WTC11 (cell line): ENCODE data around the gene ZFAND3. TPM values are rescaled to one million over a fixed set of nuclear protein-coding genes. Genes with fewer than 3 reads are reported as not detected.

Source experiments
- ATAC-seq: fragments of 200-7000 bp; cut with Tn5 transposase; 2 replicates; pipeline ENCODE4 v1.10.0; 2021; ENCODE audit warnings: mild to moderate bottlenecking, moderate library complexity
- CTCF ChIA-PET: fragments of 300-600 bp; sonication (Branson Sonifier 250); formaldehyde crosslinking; loops from one replicate; lab custom pipeline; 2021; ENCODE audit warnings: antibody characterized with exemption; lab: Charles Lee
- POLR2A ChIA-PET: fragments of 350-600 bp; sonication (Branson Sonifier 250); formaldehyde crosslinking; loops from one replicate; lab custom pipeline; 2021; ENCODE audit warnings: antibody characterized with exemption; lab: Charles Lee
- DNase-seq: peaks from one replicate; pipeline ENCODE4 v3.0.0; 2021; ENCODE audit warnings: low spot score
- H3K27ac Mint-ChIP-seq: 2 replicates; pipeline ENCODE4 v1.8.0; 2021; ENCODE audit warnings: mixed read lengths
- H3K27me3 Mint-ChIP-seq: 2 replicates; pipeline ENCODE4 v1.8.0; 2021; ENCODE audit warnings: low read depth, mild to moderate bottlenecking, moderate library complexity, mixed read lengths
- H3K36me3 Mint-ChIP-seq: 2 replicates; pipeline ENCODE4 v1.8.0; 2021; ENCODE audit warnings: mixed read lengths
- H3K4me1 Mint-ChIP-seq: 2 replicates; pipeline ENCODE4 v1.8.0; 2022; ENCODE audit warnings: mixed read lengths
- H3K4me3 Mint-ChIP-seq: 2 replicates; pipeline ENCODE4 v1.8.0; 2021; ENCODE audit warnings: mild to moderate bottlenecking, moderate library complexity, mixed read lengths
- H3K9me3 Mint-ChIP-seq: 2 replicates; pipeline ENCODE4 v1.8.0; 2021; ENCODE audit warnings: mixed read lengths
- ATF1 ChIP-seq: sonication (generic); formaldehyde crosslinking; IDR thresholded peaks from 2 replicates; pipeline ENCODE4 v1.8.1; 2023; ENCODE audit warnings: mild to moderate bottlenecking, moderate library complexity, missing genetic modification reagents
- ATF2 ChIP-seq: sonication (generic); formaldehyde crosslinking; IDR thresholded peaks from 2 replicates; pipeline ENCODE4 v1.8.1; 2022; ENCODE audit warnings: low read depth, missing genetic modification reagents, borderline replicate concordance
- ATF6 ChIP-seq: sonication (generic); formaldehyde crosslinking; IDR thresholded peaks from 2 replicates; pipeline ENCODE4 v1.8.1; 2023; ENCODE audit warnings: mild to moderate bottlenecking, missing genetic modification reagents
- ETV6 ChIP-seq: sonication (generic); formaldehyde crosslinking; IDR thresholded peaks from 2 replicates; pipeline ENCODE4 v1.8.1; 2022; ENCODE audit warnings: mild to moderate bottlenecking, missing genetic modification reagents
- GRHL2 ChIP-seq: fragments of 250-450 bp; sonication (Bioruptor Pico); IDR thresholded peaks from 2 replicates; pipeline ENCODE4 v1.8.0; 2022; ENCODE audit warnings: mild to moderate bottlenecking, moderate library complexity; ENCODE audit not compliant: insufficient replicate concordance, severe bottlenecking
- HMGA2 ChIP-seq: fragments of 250-450 bp; sonication (Bioruptor Pico); IDR thresholded peaks from 2 replicates; pipeline ENCODE4 v1.4.0; 2021; ENCODE audit warnings: mild to moderate bottlenecking, moderate library complexity
- KAT7 ChIP-seq: sonication (generic); formaldehyde crosslinking; IDR thresholded peaks from 2 replicates; pipeline ENCODE4 v1.8.1; 2023; ENCODE audit warnings: missing genetic modification reagents, mild to moderate bottlenecking, borderline replicate concordance
- MAX ChIP-seq: sonication (generic); formaldehyde crosslinking; IDR thresholded peaks from 2 replicates; pipeline ENCODE4 v1.8.0; 2022; ENCODE audit warnings: mild to moderate bottlenecking, missing genetic modification reagents
- NR2C2 ChIP-seq: sonication (generic); formaldehyde crosslinking; IDR thresholded peaks from 2 replicates; pipeline ENCODE4 v1.8.0; 2022; ENCODE audit warnings: mild to moderate bottlenecking, missing genetic modification reagents
- RORB ChIP-seq: fragments of 250-450 bp; sonication (Bioruptor Pico); IDR thresholded peaks from 2 replicates; pipeline ENCODE4 v1.9.0; 2021; ENCODE audit warnings: mild to moderate bottlenecking
- SMAD4 ChIP-seq: sonication (generic); formaldehyde crosslinking; IDR thresholded peaks from 2 replicates; pipeline ENCODE4 v1.8.0; 2022; ENCODE audit warnings: mild to moderate bottlenecking, missing genetic modification reagents
- ZBTB43 ChIP-seq: sonication (generic); formaldehyde crosslinking; IDR thresholded peaks from 2 replicates; pipeline ENCODE4 v1.8.1; 2023; ENCODE audit warnings: mild to moderate bottlenecking, missing genetic modification reagents
- ZNF138 ChIP-seq: sonication (generic); formaldehyde crosslinking; conservative IDR thresholded peaks from 2 replicates; pipeline ENCODE4 v1.8.1; 2022; ENCODE audit warnings: mild to moderate bottlenecking, moderate library complexity, missing genetic modification reagents
- total RNA-seq: library from RNA; stranded (reverse); gene quantifications from 3 replicates; pipeline ENCODE4 v1.2.3, GENCODE V29; 2021
- TF ChIP-seq, protein P1 (sequence below): fragments of 250-450 bp; sonication (Bioruptor Pico); conservative IDR thresholded peaks from 2 replicates; pipeline ENCODE4 v1.9.0; 2021; ENCODE audit warnings: mild to moderate bottlenecking

The ZFAND3 gene
- total RNA-seq, 1 experiment from 2014 or later: 50.3 TPM

DNA sequence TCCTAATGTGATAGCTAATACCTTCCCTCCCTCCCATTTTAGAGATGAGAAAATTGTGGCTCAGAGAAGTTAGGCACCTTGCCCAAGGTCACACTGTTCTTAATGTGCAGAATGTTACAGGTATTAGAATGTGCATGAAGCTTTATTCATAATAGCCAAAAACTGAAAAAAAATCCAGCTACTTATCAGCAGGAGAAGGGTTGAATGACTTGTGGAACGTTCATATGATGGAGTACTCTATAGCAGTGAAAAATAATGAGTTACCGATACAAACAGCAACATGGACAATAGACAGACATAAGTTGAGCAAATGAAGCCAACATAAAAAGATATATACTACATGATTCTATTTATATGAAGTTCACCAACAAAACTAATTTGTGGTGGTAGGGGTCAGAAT is 37.7 kb upstream of the ZFAND3 start:
- CTCF ChIA-PET: no interaction called here
- H3K36me3 Mint-ChIP-seq: no peaks in the 10 kb centered on the region
- H3K9me3 Mint-ChIP-seq: no peaks in the 10 kb centered on the region
- no peak for TF ChIP-seq ATF6 (CRISPR knock-in tag)
- no peak for TF ChIP-seq RORB (CRISPR knock-in tag)
- no peak for TF ChIP-seq MAX (CRISPR knock-in tag)
- TF ChIP-seq NR2C2 (CRISPR knock-in tag): no peak
- no peak for TF ChIP-seq ZBTB43 (CRISPR knock-in tag)
- no peak for TF ChIP-seq ZNF138 (CRISPR knock-in tag)
- no peak for TF ChIP-seq SMAD4 (CRISPR knock-in tag)
- H3K4me1 Mint-ChIP-seq: peaks cover 70% of the 10 kb centered on the region
- no peak overlapping the region for H3K4me3 Mint-ChIP-seq
- no peak overlapping the region for H3K27ac Mint-ChIP-seq
- POLR2A ChIA-PET: no interaction called here
- ATAC-seq (no peak), DNase-seq (no peak)
- peaks cover 72% of the 10 kb centered on the region for H3K27me3 Mint-ChIP-seq

GRCh38 chr6:37783025-37783855 is 36.3 kb upstream of the ZFAND3 start:
- H3K36me3 Mint-ChIP-seq: no peaks in the 10 kb centered on the region
- CTCF ChIA-PET: interaction anchor here (0.7 to 2.0 kb wide), 7 partner anchors 8 to 332 kb away, joined by 3 to 11 read pairs (median 5); no protein-coding TSS in a partner anchor

More at GRCh38 chr6:37783025-37783855, 36.3 kb upstream of the ZFAND3 start:
- peak; percentile 81 for ATAC-seq
- H3K9me3 Mint-ChIP-seq: no peaks in the 10 kb centered on the region
- POLR2A ChIA-PET: interaction anchor here (0.5 to 2.6 kb wide), 5 partner anchors 18 to 1753 kb away, joined by 3 to 13 read pairs (median 5); partner anchors contain the start of gene ZFAND3
- peaks cover 67% of the 10 kb centered on the region for H3K4me1 Mint-ChIP-seq
- TF ChIP-seq HMGA2 (CRISPR knock-in tag): no peak
- TF ChIP-seq, protein P1, sequence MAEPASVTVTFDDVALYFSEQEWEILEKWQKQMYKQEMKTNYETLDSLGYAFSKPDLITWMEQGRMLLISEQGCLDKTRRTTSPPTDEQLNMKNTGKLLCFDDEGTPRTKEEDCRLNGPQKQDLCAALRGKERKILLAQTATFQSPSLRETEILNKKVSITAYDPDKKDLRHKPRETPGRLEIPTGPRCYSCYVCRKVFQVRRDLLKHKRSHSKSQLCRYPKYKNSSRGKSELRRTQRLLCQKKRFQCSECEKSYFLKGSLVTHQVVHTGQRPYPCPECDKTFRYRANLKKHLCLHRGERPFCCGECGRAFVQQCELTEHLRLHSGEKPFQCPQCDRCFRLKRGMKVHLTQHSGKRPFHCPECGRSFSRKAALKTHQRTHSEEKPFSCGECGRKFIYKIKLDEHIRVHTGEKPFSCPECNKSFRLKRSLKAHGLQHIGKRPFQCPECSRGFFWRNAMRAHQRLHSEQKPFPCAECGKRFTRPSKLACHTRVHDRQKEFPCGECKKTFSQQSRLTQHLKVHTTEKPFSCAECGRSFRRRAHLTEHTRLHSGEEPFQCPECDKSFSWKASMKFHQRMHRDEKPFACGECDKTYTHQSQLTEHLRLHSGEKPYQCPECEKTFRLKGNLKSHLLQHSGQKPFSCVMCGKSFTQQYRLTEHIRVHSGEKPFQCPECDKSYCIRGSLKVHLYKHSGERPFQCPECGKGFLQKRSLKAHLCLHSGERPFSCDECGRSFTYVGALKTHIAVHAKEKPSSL: no peak
- no peak for TF ChIP-seq ETV6 (CRISPR knock-in tag)
- no peak for TF ChIP-seq GRHL2 (CRISPR knock-in tag)
- TF ChIP-seq ATF1: no peak
- TF ChIP-seq ATF2 (CRISPR knock-in tag): no peak
- TF ChIP-seq KAT7 (CRISPR knock-in tag): no peak
- peak overlapping the region; percentile 84 for H3K4me3 Mint-ChIP-seq
- no peak overlapping the region for H3K27ac Mint-ChIP-seq
- peaks cover 58% of the 10 kb centered on the region for H3K27me3 Mint-ChIP-seq
- peak; percentile 70 for DNase-seq
